HG03469 (cell line): ENCODE data around the gene AACS.

Experiments used
- ATAC-seq: cut with Tn5 transposase; IDR thresholded peaks from one replicate; pipeline ENCODE4 v1.9.1; 2021; ENCODE audit warnings: mild to moderate bottlenecking, moderate library complexity, moderate number of reproducible peaks; ENCODE audit not compliant: unreplicated experiment

AACS gene

GRCh38 chr12:125149160-125150108 is 84.2 kb downstream of the AACS start:
- peak; percentile 94 for ATAC-seq

DNA sequence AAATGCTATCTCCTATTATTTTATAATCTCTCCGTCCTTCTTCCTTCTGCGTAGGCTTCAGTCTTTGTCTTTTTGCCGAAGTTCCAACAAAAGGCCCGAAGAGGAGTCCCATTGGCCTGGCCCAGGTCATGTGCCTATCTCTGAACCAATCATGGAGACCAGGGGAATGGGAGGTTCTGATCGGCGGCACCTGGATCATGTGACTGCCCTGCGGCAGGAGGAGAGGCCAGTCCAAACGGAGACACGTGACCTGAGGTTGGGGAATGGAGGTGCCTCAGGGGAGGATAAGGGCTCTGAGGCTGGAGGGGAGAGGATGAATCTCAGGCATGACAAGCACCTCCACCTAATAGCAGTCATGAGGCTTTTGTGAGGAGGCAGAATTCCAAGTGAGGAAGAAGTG is 86.0 kb downstream of the AACS start:
- no peak for ATAC-seq

- ATAC-seq: no peak
Observed at GRCh38 chr12:125152463-125152862, 87.2 kb downstream of the AACS start.

DNA sequence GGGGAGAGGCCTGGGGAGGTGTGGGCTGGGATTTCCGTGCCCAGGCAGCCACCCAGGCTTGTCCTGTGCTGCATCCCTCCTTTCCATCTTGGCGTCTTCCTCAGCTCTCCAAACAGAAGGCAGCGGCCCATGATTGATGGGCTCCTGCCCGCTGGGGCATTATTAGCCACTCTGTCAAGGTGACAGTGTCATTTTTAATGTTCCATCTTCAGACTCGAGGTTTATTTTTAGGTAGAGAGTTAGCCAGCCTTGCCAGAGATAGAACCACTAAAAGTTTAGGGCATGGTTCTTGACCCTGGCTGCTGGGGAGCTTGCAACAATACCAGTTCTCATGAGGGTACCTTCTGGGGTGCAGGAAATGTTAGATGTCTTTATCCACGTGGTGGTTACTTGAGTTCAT is 90.1 kb downstream of the AACS start:
- ATAC-seq: no peak

DNA sequence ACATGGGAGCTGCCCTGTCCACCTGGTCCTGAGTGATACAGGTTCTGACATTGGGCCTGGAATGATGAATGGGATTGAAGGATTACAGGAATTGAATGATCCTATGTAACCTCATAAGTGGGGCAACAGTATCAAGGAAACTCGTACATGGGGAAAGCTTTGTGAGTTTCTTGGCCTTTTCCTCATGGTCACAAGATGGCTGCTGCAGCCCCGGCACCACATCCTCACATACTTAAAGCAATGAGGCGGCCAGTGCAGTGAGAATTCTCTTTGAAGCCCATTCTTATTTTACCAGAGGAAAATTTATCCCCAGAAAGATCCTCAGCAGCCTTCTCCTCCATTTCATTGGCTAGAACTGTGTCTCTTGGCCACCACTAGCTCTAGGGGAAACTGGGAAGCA is 91.9 kb downstream of the AACS start:
- ATAC-seq: no peak

DNA sequence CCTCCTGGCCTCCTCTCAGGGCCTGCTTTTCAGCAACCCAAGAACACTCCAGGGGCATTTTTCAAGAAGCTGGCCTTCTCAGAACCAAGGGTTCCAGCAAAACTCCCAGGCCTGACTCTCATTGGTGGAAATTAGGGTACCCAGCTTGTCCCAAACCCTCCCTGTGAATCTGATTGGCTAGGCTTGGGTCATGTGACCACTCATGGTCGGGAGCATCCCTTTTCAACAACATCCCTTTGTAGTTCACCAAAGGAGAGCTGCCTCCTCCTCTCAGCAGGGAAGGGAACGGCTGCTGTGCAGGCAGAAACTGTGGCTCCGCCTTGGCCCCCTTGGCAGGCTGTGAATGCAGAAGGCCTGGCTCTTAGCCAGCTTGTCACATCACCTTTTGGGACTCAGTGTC is 94.5 kb downstream of the AACS start:
- ATAC-seq: no peak

DNA sequence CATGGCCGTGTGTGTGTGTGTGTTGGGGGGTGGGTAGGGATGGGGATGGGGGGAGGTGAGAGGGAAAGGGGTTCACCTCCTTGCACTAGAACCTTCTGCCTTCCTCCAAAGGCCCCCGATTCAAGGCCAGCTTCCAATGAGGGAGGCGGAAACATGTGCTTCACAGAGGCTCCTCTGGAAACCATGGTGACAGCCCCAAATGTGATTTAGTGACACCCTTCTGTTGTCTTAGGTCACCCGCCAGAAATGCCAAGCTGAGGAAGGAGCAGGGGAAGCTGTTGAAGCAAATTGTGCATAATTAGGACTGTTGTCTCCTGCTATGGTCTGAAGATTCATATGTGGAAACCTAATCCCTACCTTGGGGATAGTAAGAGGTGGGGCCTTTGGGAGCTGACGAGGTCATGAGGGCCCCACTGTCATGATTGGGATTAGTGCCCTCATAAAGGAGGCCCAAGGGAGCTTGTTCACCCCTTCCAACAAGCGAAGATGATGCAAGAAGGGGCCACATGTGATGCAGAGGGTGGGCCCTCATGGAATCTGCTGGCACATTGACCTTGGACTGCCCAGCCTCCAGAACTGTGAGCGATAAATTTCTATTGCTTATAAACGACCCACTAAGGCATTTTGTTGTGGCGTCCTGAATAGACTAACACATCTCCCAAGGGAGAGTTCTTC is 95.2 kb downstream of the AACS start:
- ATAC-seq: no peak

GRCh38 chr12:125161712-125162022 is 96.4 kb downstream of the AACS start:
- no peak for ATAC-seq

DNA sequence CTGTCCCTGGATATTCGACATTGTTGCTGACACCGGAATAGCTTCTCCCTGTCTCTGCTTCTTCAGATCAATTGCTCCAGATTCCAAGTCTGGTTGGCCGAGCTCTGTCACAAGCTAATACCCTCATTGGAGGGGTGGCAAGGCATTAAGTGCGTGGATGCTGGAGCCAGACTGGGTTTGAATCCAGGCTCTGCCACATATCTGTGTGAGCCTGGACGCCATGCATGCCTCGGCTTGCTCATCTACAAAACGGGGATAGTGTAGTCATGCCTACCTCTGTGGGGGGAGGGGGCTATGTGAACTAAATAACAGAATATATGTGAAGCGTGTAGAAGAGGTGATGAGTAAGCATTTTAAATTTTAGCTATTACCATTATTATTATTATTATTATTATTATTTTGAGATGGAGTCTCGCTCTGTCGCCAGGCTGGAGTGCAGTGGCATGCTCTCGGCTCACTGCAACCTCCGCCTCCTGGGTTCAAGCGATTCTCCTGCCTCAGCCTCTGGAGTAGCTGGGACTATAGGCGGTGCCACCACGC is 97.3 kb downstream of the AACS start:
- no peak for ATAC-seq

DNA sequence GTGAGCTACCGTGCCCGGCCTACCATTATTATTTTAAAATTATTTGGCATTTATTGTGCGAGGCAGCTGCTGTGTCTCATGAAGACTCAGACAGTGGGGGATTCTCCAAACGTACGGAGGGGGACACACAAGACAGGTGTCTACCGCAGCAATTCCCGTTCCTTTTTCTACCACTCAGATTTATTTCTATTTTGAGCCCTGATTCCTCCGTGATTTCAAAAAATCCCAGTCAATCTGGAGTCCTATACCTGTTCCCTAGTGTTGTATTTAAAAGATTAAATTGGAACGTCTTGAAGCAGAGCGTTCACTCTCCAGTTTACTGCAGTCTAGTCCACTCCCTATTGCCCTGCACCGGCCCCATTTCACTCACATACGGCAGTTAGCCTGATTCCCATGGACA is 97.9 kb downstream of the AACS start:
- ATAC-seq: no peak

GRCh38 chr12:125164541-125164940 is 99.3 kb downstream of the AACS start:
- ATAC-seq: no peak

- ATAC-seq: no peak
Observed at GRCh38 chr12:125166041-125166440, 100.8 kb downstream of the AACS start.

DNA sequence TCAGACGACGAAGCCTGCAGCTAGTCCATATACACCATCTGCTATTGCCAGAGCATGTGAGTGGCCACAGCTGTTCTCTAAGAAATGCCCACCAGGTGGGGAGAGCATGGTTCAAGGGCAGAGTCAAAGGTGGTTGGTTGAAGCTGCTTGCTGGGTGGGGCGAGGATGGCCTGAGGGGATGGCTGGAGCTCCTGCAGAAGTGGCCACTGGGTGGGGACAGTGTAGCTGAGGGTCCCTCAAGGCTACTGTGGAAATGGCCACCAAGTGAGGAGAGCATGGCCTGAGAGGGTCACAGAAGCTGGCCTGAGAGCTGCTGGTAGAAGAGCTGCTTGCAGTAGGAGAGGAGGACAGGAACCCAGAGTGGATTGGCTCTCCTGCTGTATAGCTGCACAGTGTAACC is 102.4 kb downstream of the AACS start:
- no peak for ATAC-seq

- no peak for ATAC-seq
Observed at GRCh38 chr12:125169451-125169850, 104.2 kb downstream of the AACS start.

GRCh38 chr12:125169870-125170269 is 104.6 kb downstream of the AACS start:
- no peak for ATAC-seq

DNA sequence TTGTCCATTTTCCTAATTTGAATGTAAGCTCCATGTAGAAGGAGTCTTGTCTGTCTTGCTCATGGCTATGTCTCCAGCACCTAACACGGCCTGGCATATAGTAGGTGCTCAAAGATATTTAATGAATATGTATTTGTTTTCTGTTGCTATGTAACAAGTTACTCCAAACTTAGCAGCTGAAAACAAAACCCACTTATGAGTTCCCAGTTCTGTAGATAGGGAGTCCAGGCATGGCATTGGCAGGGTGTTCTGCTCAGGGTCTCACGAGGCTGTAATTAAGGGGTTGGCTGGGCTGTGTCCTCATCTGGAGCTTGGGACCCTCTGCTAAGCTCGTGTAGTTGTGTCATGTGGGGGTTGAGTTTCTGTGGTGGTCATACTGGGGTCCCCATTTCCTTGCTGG is 106.0 kb downstream of the AACS start:
- no peak for ATAC-seq

- no peak for ATAC-seq
Observed at GRCh38 chr12:125172231-125172850, 107.1 kb downstream of the AACS start.

DNA sequence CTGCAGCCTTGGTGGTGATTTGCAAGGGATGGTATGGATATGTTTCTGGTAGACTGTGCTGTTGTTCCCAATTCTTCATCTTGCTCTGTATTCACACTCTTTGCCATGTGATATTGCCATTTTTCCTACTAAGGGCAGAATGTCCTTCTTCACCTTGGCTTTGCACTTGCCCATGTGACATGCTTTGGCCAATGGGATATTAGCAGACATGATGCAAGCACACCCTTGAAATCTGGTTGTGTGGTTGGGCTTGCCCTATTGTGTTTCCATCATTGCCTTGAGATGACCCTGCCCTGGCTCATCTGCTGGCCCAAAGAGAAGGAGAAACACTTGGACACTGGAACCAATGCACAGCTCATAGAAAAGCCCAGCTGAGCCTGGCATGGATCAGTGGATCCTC is 110.3 kb downstream of the AACS start:
- ATAC-seq: no peak

- ATAC-seq: no peak
Observed at GRCh38 chr12:125178222-125178621, 113.0 kb downstream of the AACS start.

GRCh38 chr12:125180144-125180543 is 114.9 kb downstream of the AACS start:
- ATAC-seq: no peak

DNA sequence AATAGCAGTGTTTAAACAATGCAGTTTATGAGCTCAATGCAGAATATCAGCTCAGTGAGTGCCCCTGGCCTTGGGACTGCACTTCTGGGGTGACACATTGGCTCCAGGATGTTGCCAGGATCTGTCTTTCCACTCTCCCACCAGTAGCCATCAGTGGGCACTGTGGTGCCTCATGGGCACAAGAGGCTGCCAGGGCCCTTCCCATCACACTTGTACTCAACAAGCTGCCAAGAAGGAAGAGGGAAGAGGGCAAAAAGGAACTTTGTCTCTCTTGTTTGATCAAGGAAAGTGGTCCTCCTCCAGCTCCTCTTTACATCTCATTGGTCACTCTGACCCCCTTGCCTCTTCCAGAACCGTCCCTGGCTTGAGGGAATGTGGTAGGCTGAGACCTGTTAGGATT is 115.9 kb downstream of the AACS start:
- ATAC-seq: no peak
